Measurements from ENCODE around the gene DAND5.

The DAND5 gene

DNA sequence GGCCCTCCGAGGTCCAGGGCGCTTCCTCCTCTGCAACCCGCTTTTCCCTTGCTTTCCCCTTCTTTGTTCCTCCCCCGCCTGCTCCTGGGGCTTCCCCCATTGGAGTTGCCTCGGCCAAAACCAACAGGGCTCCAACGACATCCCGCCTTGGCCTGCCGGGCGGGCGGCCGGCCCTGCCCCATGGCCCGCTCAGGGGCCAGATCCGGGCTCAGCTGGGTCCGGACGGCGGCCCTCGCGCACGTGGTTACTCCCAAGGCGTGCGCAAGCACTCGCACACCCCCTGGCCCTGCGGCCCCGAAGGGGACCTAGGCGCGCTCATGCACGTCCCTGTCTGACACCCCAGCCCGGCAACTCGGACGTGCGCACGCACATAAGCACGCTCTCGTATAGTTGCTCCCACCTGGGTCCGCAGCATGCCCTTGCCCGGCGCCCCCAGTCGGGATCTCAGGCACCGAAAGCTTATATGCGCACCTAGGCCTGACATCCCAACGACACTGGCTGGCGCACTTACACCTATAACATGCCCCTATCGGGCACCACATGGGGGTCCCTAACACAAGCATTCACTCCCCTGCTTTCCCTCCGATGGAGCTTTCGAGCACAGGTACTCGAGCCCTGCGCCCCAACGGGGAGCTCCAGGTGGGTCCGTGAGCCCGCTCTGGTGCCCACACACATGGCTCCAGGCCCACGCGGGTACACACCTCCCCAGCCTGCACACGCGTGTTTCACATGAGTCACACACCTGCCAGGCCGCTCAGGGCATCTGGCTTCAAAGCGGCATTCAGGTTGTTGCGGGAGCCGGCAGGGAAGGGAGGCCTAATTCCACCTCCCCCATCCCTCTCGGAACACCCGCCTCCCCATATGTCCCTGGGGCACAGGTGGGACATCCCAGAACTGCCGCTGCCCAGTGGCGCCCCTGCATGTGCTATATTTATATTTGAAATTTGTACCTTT lies 40.9 kb downstream of the DAND5 start:
- DNase-seq (ENCODE audit: low read depth) = no peak

DNA sequence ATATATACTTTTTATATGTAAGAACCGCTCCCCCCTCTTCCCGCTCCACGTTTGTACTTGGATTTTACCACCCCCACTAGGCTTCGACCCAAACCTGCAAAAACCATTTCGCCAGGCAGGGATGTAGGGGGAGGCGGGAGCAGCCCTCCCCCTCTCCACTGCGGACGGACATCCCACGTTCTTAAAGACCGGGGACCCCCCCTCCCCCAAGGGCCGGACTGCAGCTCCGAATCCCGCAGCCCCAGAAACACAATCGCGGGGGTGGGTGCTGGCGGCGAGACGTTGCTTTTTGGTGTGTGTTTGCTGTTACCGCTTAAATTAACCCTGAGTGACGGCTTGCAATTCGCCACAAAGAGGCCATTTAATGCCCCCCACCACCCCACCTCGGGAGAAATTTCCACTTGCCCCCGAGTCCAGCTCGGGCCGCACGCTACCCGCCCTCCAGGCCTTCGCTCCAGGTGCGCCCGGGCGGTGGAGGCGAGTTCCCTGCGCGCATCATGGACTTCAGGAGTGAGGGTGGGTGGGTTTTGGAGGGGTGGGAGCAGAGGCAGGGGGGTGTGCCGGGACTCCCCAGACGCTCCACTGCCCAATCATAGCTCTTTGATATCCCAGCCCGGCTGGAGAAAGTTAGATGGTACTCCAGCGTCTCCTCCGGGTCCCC lies 41.7 kb downstream of the DAND5 start:
- DNase-seq (ENCODE audit: low read depth) = no peak

DNA sequence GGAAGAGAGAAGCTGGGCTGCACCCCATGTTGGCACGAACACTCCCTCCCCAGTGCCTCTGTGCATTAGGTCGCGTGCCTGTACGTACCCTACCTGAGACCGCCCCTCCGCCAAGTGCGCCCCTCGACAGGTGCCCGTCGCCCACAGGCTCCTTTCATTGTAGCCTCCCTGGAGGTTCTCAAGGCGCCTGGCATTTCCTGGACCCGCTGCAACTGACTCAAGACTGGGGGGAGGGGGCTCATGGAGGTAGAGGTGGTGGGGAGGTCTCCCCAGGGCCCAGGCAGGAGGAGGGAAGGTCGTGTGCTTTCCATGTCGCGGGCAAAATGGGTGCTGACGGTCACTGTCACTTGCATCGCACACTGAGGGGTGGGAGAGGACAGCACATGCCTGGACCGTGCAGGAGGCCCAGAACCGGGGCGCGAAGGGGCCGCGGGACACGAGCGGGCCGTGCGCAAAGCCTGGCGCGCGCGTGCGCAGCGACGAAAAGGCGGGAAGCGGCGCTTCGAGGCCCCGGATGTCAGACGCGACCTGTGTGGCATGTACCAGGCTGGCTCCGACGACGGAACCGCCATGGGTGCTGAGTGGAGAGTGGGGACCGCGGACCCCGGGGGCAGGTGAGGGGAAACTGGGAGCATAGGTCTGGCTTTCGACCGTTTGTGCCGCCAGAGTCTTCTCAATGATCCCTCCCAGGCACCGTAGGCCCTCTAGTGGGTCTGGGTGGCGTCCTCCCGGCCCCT lies 42.4 kb downstream of the DAND5 start:
- DNase-seq (ENCODE audit: low read depth) = no peak

DNA sequence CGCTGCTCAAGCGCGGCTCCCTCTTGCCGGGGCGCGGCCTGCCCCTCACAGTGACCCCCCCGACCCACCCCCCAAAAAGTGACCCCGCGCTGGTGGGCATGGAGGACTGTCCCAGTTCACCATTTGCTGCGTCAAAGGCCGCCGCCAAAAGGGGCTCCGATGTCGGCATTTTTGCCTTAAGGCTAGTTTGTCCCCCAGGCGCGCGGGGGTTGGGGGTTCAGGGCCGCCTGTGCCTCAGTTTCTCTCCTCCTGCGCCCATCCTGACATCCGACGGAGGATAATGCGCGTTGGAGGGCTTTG lies 43.0 kb downstream of the DAND5 start:
- DNase-seq (ENCODE audit: low read depth) = no peak

DNA sequence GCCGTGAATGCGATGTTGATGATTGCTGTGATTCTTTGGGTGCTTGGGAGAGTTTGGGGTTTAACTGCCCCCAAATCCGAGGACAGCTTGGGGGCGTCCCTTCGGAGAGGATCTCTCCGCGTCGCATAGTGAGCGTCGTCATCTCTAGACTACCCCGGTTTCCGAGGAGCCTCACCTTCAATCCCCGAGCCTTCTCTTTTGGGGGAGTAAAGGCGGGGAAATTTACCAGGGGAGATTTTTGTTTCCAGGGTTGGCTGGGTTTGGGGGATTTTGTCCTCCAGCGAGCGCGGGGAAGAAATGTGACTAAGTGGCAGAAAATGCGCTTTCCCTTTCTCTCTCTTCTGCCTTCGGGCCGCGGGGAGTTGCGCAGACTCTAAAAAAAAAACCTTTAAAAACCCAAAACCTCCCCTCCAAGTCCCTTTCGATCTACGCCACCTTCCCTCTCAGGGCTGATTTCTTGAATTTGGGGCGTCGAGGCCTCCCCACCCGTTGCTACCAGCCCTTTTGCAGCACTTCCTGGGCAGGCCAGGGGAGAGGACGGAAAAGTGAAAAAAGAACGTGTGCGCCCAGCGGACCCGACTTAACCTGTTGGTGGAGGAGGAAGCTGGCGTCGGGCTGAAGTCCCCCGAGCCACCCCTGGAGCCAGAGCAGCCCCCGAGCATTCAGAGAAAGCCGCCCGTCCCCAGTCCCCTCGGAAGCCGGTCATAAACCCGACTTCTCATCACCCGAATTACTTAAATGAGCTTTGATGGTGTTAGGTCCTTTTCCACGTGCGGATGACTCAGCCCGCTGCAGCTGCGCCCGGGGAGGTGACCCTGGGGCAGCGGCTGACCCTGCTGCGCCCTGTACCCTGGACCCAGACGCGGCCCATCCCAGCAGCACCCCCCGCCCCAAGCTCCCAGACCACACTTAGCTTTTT lies 43.6 kb downstream of the DAND5 start:
- peak; percentile 45 for DNase-seq (ENCODE audit: low read depth)

DNA sequence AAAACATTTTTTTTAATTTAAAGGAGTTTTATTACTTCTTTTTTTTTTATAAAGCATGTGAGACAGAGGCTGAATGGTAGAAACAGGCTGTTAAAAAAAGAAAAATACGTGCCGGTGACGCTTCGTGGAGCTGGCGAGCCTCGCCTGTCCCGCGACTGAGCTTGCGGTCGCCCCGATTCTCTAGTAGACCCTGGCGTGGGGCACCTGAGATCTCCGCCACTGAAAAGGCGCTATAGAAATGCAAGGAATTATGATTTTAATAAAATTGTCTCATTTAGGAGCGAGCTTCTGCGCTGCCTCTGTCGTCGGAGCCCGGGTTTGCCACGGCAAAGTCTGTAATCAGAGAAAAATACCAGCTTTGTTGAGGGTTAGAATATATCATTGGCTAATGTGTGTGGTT lies 44.3 kb downstream of the DAND5 start:
- DNase-seq (ENCODE audit: low read depth) = no peak

DNA sequence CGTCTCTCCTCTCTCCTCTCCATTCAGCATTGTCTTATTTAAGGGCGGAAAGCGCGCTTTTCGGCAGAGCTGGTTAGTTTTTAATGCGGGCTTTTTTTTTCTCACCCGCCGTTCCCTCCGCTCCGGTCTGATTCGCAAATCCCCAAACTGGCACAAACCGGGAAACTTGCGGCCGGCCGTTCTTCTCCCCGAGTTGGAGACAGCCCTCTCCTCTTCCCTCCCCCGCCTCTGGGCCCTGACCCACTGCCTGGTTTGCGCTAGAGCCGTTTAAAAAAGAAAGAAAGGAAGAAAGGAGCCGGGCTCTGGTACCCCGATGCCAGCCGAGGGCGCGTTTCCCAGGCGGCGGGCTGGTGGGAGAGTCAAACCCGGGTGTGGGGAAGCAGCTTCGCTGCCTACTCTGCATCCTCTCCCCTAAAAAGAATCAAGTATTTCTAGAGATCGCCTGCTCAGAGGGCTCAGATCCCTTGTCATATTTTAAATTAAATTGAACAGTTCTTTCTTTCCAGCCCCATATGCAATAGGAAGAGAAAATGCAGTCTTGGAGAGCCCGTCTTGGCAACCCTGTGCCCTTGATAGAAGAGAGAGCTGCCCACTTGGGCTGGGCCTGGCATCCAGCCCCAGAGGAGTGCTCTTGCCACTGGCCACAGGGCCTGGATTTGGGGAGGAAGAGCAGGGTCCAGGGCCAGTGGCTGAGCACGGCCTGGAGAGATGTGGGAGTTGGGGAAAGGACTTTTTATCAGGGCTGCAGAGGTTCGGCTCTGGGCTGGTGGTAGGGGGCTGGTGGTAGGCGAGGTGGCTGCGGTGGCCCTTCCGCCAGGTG lies 44.9 kb downstream of the DAND5 start:
- DNase-seq (ENCODE audit: low read depth) = no peak

DNA sequence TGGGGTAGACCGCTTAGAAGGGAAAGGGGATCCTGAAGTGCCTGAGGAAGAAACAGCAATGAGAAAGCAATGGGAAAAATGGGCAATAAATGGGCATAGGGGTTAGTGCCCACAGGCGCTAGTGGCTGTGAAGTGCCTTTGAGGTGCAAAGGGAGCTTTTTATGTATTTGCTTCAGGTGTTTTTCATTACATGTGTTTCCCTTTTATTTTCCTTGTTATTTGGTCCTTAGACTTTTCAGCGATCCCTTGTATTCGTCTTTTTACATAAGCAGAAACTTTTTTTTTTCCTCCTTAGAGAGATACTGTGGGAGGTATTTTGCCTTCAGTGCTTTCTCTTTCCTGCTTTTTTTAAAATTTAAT lies 45.5 kb downstream of the DAND5 start:
- DNase-seq (ENCODE audit: low read depth) = no peak

DNA sequence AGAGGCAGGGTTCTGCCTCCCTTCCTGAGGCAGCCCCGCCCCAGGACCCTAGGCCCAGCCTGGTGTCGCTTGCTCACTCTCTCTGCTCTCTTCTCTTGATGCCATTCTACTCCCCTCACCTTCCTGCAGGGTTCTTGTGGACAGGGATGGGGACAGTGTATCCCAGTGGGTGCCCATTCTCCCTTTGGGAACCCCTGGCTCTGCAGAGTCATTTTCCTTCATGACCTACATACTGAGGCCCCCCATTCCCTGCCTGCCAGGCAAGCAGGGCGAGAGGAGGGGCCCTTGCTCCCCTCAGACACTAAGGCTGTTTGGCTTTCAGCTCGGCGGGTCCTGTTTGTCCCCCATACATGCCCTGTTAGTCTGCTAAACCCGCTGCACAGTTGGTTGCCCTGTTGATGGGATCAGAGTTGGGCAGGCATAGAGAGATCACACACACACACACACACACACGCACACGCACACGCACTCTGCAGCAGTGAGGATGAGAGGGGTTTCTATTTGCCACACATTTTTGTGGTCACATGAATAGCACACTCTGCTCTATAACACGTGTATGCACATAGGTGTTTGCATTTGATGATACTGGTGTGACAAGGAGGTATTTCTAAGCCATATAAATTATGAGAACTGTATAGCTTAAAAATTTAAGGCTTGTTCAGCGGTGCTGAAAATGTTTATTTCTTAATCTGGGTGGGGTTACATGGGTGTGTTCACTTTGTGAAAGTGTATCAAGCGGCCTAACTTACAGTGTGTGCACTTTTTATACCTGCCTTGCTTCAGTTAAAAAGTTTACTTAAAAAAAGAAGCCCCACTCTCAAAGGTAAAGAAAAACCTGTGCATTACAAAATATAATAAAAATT lies 46.2 kb downstream of the DAND5 start:
- DNase-seq (ENCODE audit: low read depth) = no peak

DNA sequence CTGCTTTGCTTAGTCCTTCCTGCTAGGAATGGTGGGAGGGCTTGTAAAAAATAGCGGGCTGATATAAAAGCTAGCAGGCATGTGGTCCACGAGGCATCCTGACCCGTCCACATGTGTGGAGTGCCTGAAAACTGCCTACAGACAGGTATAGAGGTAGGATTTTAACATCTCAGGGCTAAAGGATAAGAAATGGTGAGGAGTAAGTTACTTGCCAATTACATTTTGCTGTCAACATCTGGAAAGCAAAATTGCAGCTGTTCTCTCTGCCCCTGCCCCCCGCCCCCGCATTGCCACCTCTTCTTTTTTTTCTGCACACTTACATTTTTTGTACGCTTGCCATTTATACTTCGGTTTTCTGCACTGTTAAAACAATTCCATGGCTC lies 46.9 kb downstream of the DAND5 start:
- no peak for DNase-seq (ENCODE audit: low read depth)

DNA sequence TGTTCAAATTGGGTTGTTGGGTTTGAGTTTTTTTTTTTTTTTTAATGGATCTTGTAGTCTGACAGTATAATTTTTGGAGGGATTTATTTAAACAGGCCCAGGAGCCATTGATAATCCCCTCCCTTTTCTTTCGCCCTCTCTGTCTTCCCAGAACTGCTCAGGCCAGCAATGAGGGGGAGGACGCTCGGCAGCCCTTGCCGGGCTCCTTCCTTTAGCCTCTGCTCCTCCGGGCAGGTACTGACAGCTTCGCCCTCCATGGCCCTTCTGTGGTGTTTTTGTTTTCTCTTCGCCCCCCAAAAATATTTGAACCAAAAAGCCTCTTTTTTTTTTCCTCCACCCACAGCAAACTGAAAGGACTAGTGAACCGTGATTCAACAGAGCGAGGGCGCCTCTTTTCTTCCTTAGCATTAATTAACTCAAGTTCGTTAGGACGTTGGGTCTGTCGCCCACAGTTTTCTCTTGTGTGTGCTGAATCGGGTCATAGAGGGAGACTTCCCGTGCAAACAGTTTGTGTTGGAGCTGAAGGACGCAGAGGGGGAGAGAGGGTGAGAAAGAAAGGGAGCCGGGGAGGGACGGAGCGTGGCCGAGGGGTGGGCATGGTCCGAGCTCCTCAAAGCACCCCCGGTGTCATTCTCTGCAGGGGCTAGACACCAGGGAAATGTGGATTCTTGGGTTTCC lies 47.4 kb downstream of the DAND5 start:
- no peak for DNase-seq (ENCODE audit: low read depth)

DNA sequence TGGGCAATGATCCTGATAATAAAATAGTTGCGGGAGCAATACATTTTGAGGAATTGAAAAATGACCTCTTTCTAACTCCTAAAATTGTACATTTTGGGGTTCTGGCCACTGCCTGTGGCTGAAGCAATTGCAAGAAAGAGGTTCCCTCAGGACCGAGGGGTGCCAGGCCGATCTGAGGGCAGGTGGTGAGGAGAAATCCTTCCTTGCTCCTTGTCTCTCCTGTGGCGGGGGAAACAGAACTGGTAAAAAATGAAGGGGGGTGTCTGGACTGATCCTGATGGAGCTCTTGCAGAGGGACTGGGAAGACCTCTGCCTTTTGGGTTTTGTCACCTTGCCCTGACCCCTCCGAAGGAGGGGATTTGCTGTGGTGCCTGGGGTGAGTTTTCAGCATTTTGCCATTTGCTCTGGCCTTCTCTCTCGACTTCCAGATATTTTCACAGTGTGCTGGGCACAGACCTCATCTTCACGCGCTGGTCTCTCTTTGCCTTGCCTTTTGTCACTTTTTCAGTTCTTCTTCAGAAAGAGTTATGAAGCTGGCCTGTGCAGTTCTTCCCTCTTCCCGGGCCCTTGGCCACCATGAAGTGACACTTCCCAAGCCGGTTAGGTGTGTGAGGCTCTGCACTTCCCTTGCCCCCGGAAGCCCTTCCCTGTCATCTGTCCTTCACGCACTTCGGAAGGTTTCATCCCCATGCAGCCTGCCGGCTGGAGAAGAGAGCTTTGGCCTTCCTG lies 48.1 kb downstream of the DAND5 start:
- DNase-seq (ENCODE audit: low read depth) = no peak

DNA sequence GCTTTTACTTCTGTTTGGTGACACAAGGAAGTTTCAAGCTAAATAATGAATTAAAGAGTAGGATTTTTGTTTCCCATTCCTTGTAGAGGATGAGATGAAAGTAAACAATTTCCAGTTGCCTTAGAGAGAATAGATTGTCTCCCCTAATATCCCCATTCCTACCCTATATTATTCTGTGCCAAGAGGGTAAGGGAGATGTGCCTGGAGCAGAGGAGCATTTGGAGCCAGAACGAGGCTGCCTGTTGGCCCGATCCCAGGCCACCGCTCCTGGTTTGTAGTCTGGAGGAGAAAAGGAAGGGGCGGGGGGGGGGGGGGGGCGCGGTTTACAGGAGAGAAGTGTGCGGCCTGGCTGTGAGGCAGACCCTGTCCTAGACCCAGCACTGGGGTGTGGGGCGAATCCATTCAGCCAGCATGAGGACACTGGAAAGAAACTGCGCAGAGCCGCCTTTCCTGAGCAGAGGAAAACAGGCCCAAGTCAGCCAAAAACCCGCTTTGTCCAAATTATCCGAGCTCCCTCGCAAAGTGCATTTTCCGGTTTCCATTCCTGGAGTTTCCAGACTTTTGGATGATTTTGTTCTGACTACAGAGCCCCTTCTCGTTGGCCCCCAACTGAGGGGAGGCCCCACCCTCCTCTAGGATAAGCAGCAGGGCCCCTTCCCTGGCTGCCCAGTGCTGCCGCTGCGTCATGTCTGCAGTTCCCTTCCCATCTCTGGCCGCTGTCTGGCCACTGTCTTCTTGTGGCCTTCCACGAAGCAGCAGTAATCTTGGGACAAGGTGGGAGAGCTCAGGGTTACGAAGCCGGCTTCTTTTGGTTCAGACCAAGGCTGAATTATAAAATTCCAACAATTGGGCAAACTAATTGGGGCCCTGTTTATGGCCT lies 48.9 kb downstream of the DAND5 start:
- no peak for DNase-seq (ENCODE audit: low read depth)

DNA sequence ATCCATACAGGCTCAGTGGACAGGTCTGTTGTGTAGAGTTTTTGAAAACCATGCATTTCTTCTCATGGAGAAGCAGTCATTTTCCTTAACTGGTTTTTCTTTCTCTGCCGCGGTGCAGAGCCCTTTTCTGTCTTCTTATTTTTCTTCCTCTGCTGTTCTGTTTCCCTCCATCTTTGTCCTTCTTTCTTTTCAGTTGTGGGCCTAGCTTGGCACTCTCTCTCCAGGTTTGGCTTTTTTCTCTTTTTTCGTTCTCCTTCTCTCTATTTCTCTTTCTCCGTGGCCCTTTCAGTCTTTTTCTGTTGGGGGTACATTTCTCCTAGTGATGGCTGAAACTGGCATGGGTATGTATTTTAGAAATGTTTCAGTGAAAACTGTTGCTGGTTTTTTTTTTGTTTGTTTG lies 50.0 kb downstream of the DAND5 start:
- no peak for DNase-seq (ENCODE audit: low read depth)

DNA sequence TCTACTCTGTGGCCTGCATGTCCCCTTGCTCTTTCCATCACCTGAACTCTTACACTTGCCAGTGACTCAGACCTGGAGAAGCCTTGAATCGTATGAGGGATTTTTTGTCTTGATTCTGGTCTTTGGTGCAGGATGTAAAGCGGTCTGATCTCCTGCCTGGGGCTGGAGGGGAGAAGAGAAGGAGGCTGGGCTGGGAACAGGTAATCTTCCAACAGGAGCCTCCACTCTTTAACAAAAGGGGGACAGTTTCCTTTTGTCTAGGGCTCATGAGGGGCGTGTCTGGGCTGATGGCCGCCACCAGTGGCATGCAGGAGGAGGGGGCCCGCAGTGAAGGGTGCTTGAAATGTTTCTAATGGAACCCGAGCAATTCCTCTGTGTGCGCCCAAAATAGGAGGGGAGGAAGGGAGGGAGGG lies 50.6 kb downstream of the DAND5 start:
- DNase-seq (ENCODE audit: low read depth) = no peak

DNA sequence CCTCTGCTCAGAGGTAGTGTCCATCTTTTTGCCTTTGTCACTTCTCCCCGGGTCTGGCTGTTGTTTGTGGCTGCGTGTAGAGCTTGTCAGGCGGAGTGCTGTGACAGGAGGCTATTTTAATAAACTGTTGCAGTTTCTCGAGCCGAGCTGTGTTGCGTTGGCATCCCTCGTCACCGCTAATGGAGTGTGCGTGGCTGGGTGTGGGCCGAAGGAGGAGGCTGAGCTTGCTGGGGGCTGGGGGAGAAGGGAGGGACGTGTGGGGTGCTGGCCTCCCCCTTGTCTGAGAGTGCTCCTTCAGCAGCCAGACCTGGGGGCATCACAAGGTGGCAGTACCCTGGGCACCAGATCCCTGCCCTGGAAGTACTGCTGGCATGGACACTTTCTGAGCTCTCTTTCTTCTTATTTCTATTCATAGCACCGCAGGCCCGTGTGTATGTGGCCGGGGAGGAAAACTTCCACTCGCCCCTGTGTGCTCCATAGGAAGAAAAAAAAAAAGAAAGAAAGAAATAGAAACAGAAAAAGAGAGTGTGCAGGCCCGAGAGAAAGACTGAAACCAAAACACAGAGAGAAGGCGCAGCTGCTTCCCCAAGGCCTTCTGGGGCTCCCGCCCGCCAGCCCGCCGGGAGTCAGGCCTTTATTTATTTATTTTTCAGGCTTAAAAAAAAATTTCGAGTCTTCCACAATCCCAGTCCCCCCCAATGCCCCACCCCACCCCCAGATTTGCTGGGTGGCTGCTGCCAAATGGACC lies 52.9 kb downstream of the DAND5 start:
- DNase-seq (ENCODE audit: low read depth) = no peak
